ENCODE data around the gene IPO9. TPM values are rescaled to one million over a fixed set of nuclear protein-coding genes. Genes with fewer than 3 reads are reported as not detected.

Gene IPO9
- total and polyA plus RNA-seq, 10 of the 15 experiments (the other 5 are each of a cell fraction or from before 2014, with no cell fraction given) = 19.1 to 77.3 (median 34.1) TPM

- ChIA-PET RAD21 (ENCODE audit: unreplicated experiment) (interaction anchor here (1.1 to 4.5 kb wide), 10 partner anchors 11 to 236 kb away, joined by 3 to 62 read pairs (median 7); partner anchors contain the start of genes ELF3 and RNPEP), POLR2A (interaction anchor here (0.8 kb wide), 1 partner anchor 219 kb away, joined by 8 read pairs; no protein-coding TSS in a partner anchor), SMC1A (ENCODE audit: uncharacterized antibody, unreplicated experiment) (interaction anchor here (0.8 to 4.9 kb wide), 13 partner anchors 8 to 223 kb away, joined by 3 to 68 read pairs (median 7); no protein-coding TSS in a partner anchor), CTCF (interaction anchor here (0.6 to 10.2 kb wide), 36 partner anchors 7 to 549 kb away, joined by 3 to 233 read pairs (median 6); partner anchors contain the start of genes ELF3, LMOD1, RNPEP and TIMM17A)
- H3K9me3 ChIP-seq (replicated peaks; ENCODE audit: control insufficient read depth, insufficient read depth, low read length) = no peaks in the 10 kb centered on the region
- no peaks in the 10 kb centered on the region for H3K79me2 ChIP-seq (ENCODE audit: control insufficient read depth, insufficient read depth, low read length)
- no peaks in the 10 kb centered on the region for H3K4me1 ChIP-seq (ENCODE audit: control insufficient read depth, insufficient read depth, low read length)
- no peak for FAIRE-seq
- no peaks in the 10 kb centered on the region for H3K36me3 ChIP-seq (ENCODE audit: control insufficient read depth in 2 of 2, insufficient read depth in 2 of 2, low read length in 1 of 2)
- no peak overlapping the region for H3K4me2 ChIP-seq (ENCODE audit: control insufficient read depth, insufficient read depth)
- 19% methylated on average over 2 of the region's 2 CpGs for WGBS (ENCODE audit: insufficient coverage, insufficient replicate concordance, low lambda C conversion rate, missing lambda C conversion rate)
- ATAC-seq = peak; percentile 11; the same call in 1 of the 3 replicates
- in situ Hi-C loops (cut with MboI) (no loop called here), intact Hi-C loops (cut with micrococcal nuclease; ENCODE audit: unreplicated experiment) (loop anchor here (1.0 to 2.0 kb wide), 2 partner anchors 75 to 222 kb away; no protein-coding TSS in a partner anchor)
- no peak overlapping the region for H3K4me3 ChIP-seq
- no peak overlapping the region for H3K27ac ChIP-seq (ENCODE audit: control insufficient read depth, insufficient read depth)
- BruUV-seq (replicated peaks) = no TSS peak
- no peak overlapping the region for H3K9ac ChIP-seq (ENCODE audit: control insufficient read depth, insufficient read depth, low read length)
- no peaks in the 10 kb centered on the region for H3K27me3 ChIP-seq (replicated peaks in 1 of 2; ENCODE audit: control insufficient read depth in 2 of 2, insufficient read depth in 2 of 2, low read length in 1 of 2)
- H2AFZ ChIP-seq (ENCODE audit: control insufficient read depth, low read depth, low read length) = no peak overlapping the region
- no peak for DNase-seq (ENCODE audit: low read depth, low spot score)
- TF ChIP-seq, protein P1, sequence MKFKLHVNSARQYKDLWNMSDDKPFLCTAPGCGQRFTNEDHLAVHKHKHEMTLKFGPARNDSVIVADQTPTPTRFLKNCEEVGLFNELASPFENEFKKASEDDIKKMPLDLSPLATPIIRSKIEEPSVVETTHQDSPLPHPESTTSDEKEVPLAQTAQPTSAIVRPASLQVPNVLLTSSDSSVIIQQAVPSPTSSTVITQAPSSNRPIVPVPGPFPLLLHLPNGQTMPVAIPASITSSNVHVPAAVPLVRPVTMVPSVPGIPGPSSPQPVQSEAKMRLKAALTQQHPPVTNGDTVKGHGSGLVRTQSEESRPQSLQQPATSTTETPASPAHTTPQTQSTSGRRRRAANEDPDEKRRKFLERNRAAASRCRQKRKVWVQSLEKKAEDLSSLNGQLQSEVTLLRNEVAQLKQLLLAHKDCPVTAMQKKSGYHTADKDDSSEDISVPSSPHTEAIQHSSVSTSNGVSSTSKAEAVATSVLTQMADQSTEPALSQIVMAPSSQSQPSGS (IDR thresholded peaks at IDR 0.05; ENCODE audit: low read length) = no peak
- TF ChIP-seq CTCF (IDR thresholded peaks at IDR 0.05 in 2 of 3, conservative IDR thresholded peaks at IDR 0.05 in 1 of 3; ENCODE audit: control insufficient read depth in 2 of 3, extremely low read depth in 1 of 3, insufficient read depth in 1 of 3, low read depth in 3 of 3, low read length in 3 of 3) (peak in 1 of 3 experiments; percentile 8; a peak in 1 of 6 replicates), PAX5 (IDR thresholded peaks at IDR 0.05; ENCODE audit: borderline replicate concordance, low read depth, low read length) (no peak), IKZF2 (IDR thresholded peaks at IDR 0.05) (no peak), RAD21 (IDR thresholded peaks at IDR 0.05; ENCODE audit: insufficient read depth, low read depth, low read length) (no peak)
- TF ChIP-seq, protein P2, sequence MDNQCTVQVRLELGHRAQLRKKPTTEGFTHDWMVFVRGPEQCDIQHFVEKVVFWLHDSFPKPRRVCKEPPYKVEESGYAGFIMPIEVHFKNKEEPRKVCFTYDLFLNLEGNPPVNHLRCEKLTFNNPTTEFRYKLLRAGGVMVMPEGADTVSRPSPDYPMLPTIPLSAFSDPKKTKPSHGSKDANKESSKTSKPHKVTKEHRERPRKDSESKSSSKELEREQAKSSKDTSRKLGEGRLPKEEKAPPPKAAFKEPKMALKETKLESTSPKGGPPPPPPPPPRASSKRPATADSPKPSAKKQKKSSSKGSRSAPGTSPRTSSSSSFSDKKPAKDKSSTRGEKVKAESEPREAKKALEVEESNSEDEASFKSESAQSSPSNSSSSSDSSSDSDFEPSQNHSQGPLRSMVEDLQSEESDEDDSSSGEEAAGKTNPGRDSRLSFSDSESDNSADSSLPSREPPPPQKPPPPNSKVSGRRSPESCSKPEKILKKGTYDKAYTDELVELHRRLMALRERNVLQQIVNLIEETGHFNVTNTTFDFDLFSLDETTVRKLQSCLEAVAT (IDR thresholded peaks at IDR 0.05) = no peak
- no peaks in the 10 kb centered on the region for H4K20me1 ChIP-seq (ENCODE audit: control insufficient read depth, insufficient read depth)
These were observed 68.0 kb downstream of the IPO9 start for GRCh38 chr1:201896951-201897391.

Measured in GM12878 (cell line).